Measurements from ENCODE around the gene ARHGEF11. TPM values are rescaled to one million over a fixed set of nuclear protein-coding genes. Genes with fewer than 3 reads are reported as not detected.

ARHGEF11 gene
- total and polyA plus RNA-seq, 2 of the 4 experiments (the other 2 are of a cell fraction): 16.8 to 17.2 TPM

- Histone ChIP-seq H4K5ac (ENCODE audit: low read depth, low read length) (no peak overlapping the region), H4K91ac (ENCODE audit: insufficient read depth, low read depth, low read length) (no peak overlapping the region), H3K23ac (ENCODE audit: low read depth, low read length) (no peak overlapping the region), H3K9me1 (ENCODE audit: insufficient read depth, low read length) (no peaks in the 10 kb centered on the region), H2AK5ac (ENCODE audit: low read depth, low read length) (no peak overlapping the region), H3K9me3 (ENCODE audit: control insufficient read depth, insufficient read depth, low read length) (no peaks in the 10 kb centered on the region), H3K4me2 (ENCODE audit: low read depth, low read length) (no peak overlapping the region), H3K36me3 (ENCODE audit: control insufficient read depth, insufficient read depth, low read length) (no peaks in the 10 kb centered on the region), H3K9ac (ENCODE audit: low read depth, low read length) (no peak overlapping the region), H3K4me3 (ENCODE audit: insufficient read depth, low read depth, low read length) (no peak overlapping the region), H3K14ac (replicated peaks; ENCODE audit: low read depth, low read length) (no peak overlapping the region), H4K8ac (ENCODE audit: low read depth in 2 of 2, low read length in 2 of 2) (no peak overlapping the region), H2AFZ (replicated peaks; ENCODE audit: low read length, poor library complexity) (no peak overlapping the region), H2BK15ac (ENCODE audit: low read depth, low read length) (no peak overlapping the region), H3K27me3 (ENCODE audit: control insufficient read depth, insufficient read depth, low read length) (peaks cover 11% of the 10 kb centered on the region), H4K20me1 (ENCODE audit: insufficient read depth, low read length) (no peaks in the 10 kb centered on the region), H2BK120ac (ENCODE audit: low read depth, low read length) (no peak overlapping the region), H2BK20ac (ENCODE audit: low read depth, low read length) (no peak overlapping the region), H3K4ac (ENCODE audit: low read depth, low read length) (no peak overlapping the region), H3K27ac (ENCODE audit: insufficient read depth, low read length) (no peak overlapping the region), H3K18ac (ENCODE audit: low read depth, low read length) (no peak overlapping the region), H3K4me1 (ENCODE audit: control insufficient read depth, insufficient read depth, low read length) (no peaks in the 10 kb centered on the region), H2BK5ac (ENCODE audit: low read depth, low read length, poor library complexity, severe bottlenecking) (no peak overlapping the region), H2AK9ac (replicated peaks; ENCODE audit: low read depth, low read length, poor library complexity) (no peak overlapping the region), H3K79me1 (ENCODE audit: low read depth in 1 of 2, low read length in 2 of 2) (no peaks in the 10 kb centered on the region), H3K56ac (ENCODE audit: extremely low read depth, insufficient read depth, low read length) (no peak overlapping the region)
- DNase-seq (no peak), ATAC-seq (ENCODE audit: low read depth) (no peak)
- TF ChIP-seq CHD1 (IDR thresholded peaks at IDR 0.05; ENCODE audit: low read depth, low read length) (no peak), SMC3 (IDR thresholded peaks at IDR 0.05; ENCODE audit: low read depth, low read length) (no peak), FOS (IDR thresholded peaks at IDR 0.05; ENCODE audit: low read depth, low read length) (no peak), NFE2L2 (IDR thresholded peaks at IDR 0.05; ENCODE audit: low read depth, low read length) (no peak), BHLHE40 (IDR thresholded peaks at IDR 0.05; ENCODE audit: low read depth, low read length) (no peak), POLR2A (IDR thresholded peaks at IDR 0.05; ENCODE audit: low read depth, low read length) (no peak), MAZ (IDR thresholded peaks at IDR 0.05; ENCODE audit: borderline replicate concordance, low read depth, low read length) (no peak), MAFK (IDR thresholded peaks at IDR 0.05; ENCODE audit: low read depth, low read length) (no peak), RCOR1 (IDR thresholded peaks at IDR 0.05; ENCODE audit: insufficient replicate concordance, low read length) (no peak), RAD21 (IDR thresholded peaks at IDR 0.05; ENCODE audit: low read length) (no peak), CTCF (conservative IDR thresholded peaks at IDR 0.05; ENCODE audit: low read depth, low read length) (no peak), CEBPB (IDR thresholded peaks at IDR 0.05; ENCODE audit: low read depth, low read length) (no peak), RFX5 (IDR thresholded peaks at IDR 0.05; ENCODE audit: low read depth, low read length) (no peak)
- TF ChIP-seq, protein P1, sequence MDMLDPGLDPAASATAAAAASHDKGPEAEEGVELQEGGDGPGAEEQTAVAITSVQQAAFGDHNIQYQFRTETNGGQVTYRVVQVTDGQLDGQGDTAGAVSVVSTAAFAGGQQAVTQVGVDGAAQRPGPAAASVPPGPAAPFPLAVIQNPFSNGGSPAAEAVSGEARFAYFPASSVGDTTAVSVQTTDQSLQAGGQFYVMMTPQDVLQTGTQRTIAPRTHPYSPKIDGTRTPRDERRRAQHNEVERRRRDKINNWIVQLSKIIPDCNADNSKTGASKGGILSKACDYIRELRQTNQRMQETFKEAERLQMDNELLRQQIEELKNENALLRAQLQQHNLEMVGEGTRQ (IDR thresholded peaks at IDR 0.05; ENCODE audit: low read depth, low read length): no peak
- ChIA-PET CTCF (interaction anchor here (2.2 kb wide), 1 partner anchor 10 kb away, joined by 7 read pairs; no protein-coding TSS in a partner anchor), POLR2A (ENCODE audit: unreplicated experiment) (no interaction called here)
- BruUV-seq (replicated peaks): no TSS peak
- 39% methylated on average over 4 of the region's 5 CpGs; no CpG with 5 or more reads in 1 of the 2 experiments for WGBS, 2 experiments (ENCODE audit: extremely low coverage in 2 of 2, insufficient read length in 1 of 2)
- in situ Hi-C loops (cut with MboI; ENCODE audit: low sequenced_read_pairs): no loop called here
- dilution Hi-C loops (cut with HindIII; ENCODE audit: low sequenced_read_pairs, unreplicated experiment): no loop called here
- intact Hi-C loops (cut with micrococcal nuclease): no loop called here
Measured at GRCh38 chr1:157084720-157085119, 39.2 kb upstream of the ARHGEF11 start.

All from IMR-90 (cell line).